ENCODE data around the gene ERBB3.

Gene ERBB3

GRCh38 chr12:56146492-56147460 lies 66.8 kb downstream of the ERBB3 start:
- Histone ChIP-seq H3K4me2 (ENCODE audit: low read length) (no peak overlapping the region), H3K27me3 (ENCODE audit: control insufficient read depth, low read length) (no peaks in the 10 kb centered on the region), H3K27ac (ENCODE audit: low read depth, low read length) (no peak overlapping the region), H3K4me3 (ENCODE audit: low read length) (no peak overlapping the region), H3K9me2 (replicated peaks; ENCODE audit: control insufficient read depth, low read length) (no peaks in the 10 kb centered on the region), H3K9me3 (ENCODE audit: control insufficient read depth, insufficient read depth, low read length) (no peaks in the 10 kb centered on the region), H3K36me3 (ENCODE audit: control insufficient read depth, low read length) (peaks cover 42% of the 10 kb centered on the region), H3F3A (ENCODE audit: control insufficient read depth, insufficient read depth) (peaks cover 19% of the 10 kb centered on the region), H3K79me2 (ENCODE audit: control insufficient read depth, low read length) (peaks cover 6% of the 10 kb centered on the region), H3K4me1 (ENCODE audit: control insufficient read depth, low read length) (peaks cover 13% of the 10 kb centered on the region), H4K20me1 (ENCODE audit: control insufficient read depth, insufficient read depth, low read depth, low read length) (no peaks in the 10 kb centered on the region)
- TF ChIP-seq, protein P1, sequence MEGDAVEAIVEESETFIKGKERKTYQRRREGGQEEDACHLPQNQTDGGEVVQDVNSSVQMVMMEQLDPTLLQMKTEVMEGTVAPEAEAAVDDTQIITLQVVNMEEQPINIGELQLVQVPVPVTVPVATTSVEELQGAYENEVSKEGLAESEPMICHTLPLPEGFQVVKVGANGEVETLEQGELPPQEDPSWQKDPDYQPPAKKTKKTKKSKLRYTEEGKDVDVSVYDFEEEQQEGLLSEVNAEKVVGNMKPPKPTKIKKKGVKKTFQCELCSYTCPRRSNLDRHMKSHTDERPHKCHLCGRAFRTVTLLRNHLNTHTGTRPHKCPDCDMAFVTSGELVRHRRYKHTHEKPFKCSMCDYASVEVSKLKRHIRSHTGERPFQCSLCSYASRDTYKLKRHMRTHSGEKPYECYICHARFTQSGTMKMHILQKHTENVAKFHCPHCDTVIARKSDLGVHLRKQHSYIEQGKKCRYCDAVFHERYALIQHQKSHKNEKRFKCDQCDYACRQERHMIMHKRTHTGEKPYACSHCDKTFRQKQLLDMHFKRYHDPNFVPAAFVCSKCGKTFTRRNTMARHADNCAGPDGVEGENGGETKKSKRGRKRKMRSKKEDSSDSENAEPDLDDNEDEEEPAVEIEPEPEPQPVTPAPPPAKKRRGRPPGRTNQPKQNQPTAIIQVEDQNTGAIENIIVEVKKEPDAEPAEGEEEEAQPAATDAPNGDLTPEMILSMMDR (IDR thresholded peaks at IDR 0.05; ENCODE audit: low read depth, low read length, poor library complexity, severe bottlenecking), result no peak
- TF ChIP-seq EZH2phosphoT487 (IDR thresholded peaks at IDR 0.05; ENCODE audit: borderline replicate concordance, low read length), result no peak

DNA sequence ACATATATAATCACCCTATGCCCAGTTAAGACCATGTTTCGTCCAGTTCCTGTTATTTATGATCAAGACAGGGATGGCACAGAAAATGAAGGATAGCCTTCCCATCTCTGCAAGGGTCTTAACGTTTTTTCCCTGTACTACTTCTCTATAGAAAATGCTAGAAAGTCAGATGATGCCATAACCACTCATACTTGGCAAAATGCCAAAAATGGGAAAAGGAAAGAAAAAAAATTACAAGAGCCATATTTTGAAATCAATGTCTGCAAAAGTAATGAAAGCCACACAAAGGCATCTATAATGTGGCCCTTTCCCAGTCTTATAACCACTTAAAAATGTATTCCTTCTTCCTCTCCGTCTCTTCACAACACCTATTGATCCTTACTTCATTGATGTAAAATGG lies 70.6 kb downstream of the ERBB3 start:
- Histone ChIP-seq H3K4me2 (ENCODE audit: low read length) (no peak overlapping the region), H3K36me3 (ENCODE audit: control insufficient read depth, low read length) (peaks cover 22% of the 10 kb centered on the region), H3K4me1 (ENCODE audit: control insufficient read depth, low read length) (peaks cover 24% of the 10 kb centered on the region), H3K27me3 (ENCODE audit: control insufficient read depth, low read length) (no peaks in the 10 kb centered on the region), H3K9me2 (replicated peaks; ENCODE audit: control insufficient read depth, low read length) (no peaks in the 10 kb centered on the region), H3K9me3 (ENCODE audit: control insufficient read depth, insufficient read depth, low read length) (no peaks in the 10 kb centered on the region), H3K4me3 (ENCODE audit: low read length) (no peak overlapping the region), H4K20me1 (ENCODE audit: control insufficient read depth, insufficient read depth, low read depth, low read length) (no peaks in the 10 kb centered on the region), H3K79me2 (ENCODE audit: control insufficient read depth, low read length) (peaks cover 21% of the 10 kb centered on the region), H3K27ac (ENCODE audit: low read depth, low read length) (no peak overlapping the region), H3F3A (ENCODE audit: control insufficient read depth, insufficient read depth) (peaks cover 15% of the 10 kb centered on the region)
- TF ChIP-seq EZH2phosphoT487 (IDR thresholded peaks at IDR 0.05; ENCODE audit: borderline replicate concordance, low read length), result no peak
- TF ChIP-seq, protein P1 (IDR thresholded peaks at IDR 0.05; ENCODE audit: low read depth, low read length, poor library complexity, severe bottlenecking), result no peak

- H4K20me1 ChIP-seq (ENCODE audit: control insufficient read depth, insufficient read depth, low read depth, low read length), result no peaks in the 10 kb centered on the region
- peak overlapping the region; percentile 98 for H3K4me2 ChIP-seq (ENCODE audit: low read length)
- H3K36me3 ChIP-seq (ENCODE audit: control insufficient read depth, low read length), result peaks cover 26% of the 10 kb centered on the region
- TF ChIP-seq EZH2phosphoT487 (IDR thresholded peaks at IDR 0.05; ENCODE audit: borderline replicate concordance, low read length), result no peak
- TF ChIP-seq, protein P1 (IDR thresholded peaks at IDR 0.05; ENCODE audit: low read depth, low read length, poor library complexity, severe bottlenecking), result peak; percentile 57
- H3K9me3 ChIP-seq (ENCODE audit: control insufficient read depth, insufficient read depth, low read length), result no peaks in the 10 kb centered on the region
- H3K4me3 ChIP-seq (ENCODE audit: low read length), result peak overlapping the region; percentile 94
- H3K27me3 ChIP-seq (ENCODE audit: control insufficient read depth, low read length), result no peaks in the 10 kb centered on the region
- H3K4me1 ChIP-seq (ENCODE audit: control insufficient read depth, low read length), result peaks cover 25% of the 10 kb centered on the region
- H3K27ac ChIP-seq (ENCODE audit: low read depth, low read length), result peak overlapping the region; percentile 85
- H3F3A ChIP-seq (ENCODE audit: control insufficient read depth, insufficient read depth), result peaks cover 8% of the 10 kb centered on the region
- no peaks in the 10 kb centered on the region for H3K9me2 ChIP-seq (replicated peaks; ENCODE audit: control insufficient read depth, low read length)
- peaks cover 23% of the 10 kb centered on the region for H3K79me2 ChIP-seq (ENCODE audit: control insufficient read depth, low read length)
Observed at GRCh38 chr12:56151672-56152131, 71.7 kb downstream of the ERBB3 start.

All from DOHH2 (cell line).